ENCODE measurements around the gene DEPDC5.

DNA sequence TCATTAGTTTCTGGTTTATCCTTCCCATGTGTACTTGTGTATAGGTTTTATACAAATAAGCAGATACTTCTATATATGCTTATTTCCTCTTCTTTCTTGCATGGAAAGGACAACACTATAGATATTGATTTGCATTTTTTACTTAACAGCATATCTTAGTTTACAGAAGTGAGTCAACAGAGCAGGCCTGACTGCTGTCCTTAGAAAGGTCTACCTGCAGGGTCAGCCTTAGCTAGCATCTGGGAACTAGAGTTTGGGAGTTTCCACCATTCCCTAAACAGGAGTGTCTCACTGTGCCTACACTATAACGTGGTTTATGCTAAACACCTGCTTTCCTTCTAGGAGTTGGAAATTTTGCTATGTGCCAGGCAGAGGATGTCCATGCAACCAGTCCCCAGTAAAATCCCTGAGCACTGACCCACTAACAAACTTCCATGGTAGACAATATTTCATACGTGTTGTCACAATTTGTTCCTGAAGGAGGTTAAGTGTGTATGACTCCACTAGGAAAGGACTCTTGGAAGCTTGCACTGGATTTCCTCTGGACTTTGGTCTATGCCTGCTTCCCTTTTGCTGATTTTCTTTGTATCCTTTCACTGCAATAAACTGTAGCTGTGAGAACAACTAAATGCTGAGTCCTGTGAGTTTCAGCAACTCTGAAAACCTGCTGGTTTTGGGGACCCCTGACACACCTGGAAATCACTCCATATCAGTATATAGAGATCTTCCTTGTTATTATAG, 21.6 kb upstream of the DEPDC5 start:
- no peak for TF ChIP-seq EZH2phosphoT487 (IDR thresholded peaks at IDR 0.05; ENCODE audit: borderline replicate concordance, low read length)
- TF ChIP-seq CTCF (IDR thresholded peaks at IDR 0.05; ENCODE audit: low read depth, low read length, poor library complexity, severe bottlenecking) = no peak
